Fibroblast of skin of abdomen (primary cell): ENCODE results near the gene TCAF1.
"Not testable (repeated sequence)": the region's sequence is repeated elsewhere in the genome, so short reads cannot be mapped to it uniquely, and the experiment has no call there.

Experiments
- DNase-seq: peaks from one replicate; pipeline ENCODE4 v3.0.0-alpha.2; 2013

The TCAF1 gene

DNA sequence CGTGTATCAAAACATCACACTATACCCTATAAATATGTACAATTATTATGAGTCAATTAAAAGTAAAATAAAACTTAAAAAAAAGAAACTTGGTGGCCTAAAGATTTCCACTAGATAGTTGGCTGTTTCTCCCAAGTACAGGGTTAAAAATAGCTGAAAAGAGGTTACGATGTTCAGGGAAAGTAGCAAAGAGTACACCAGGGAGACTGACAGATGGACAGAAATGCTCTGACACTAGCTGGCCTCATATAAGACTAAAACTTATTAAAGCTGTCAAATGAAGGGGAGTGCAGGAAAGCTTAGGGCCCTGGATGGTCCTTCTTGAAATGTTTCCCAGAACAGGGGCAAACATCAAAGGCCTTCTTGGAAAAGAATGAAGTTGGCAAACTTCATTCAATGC is 51.3 kb downstream of the TCAF1 start:
- no peak for DNase-seq

DNA sequence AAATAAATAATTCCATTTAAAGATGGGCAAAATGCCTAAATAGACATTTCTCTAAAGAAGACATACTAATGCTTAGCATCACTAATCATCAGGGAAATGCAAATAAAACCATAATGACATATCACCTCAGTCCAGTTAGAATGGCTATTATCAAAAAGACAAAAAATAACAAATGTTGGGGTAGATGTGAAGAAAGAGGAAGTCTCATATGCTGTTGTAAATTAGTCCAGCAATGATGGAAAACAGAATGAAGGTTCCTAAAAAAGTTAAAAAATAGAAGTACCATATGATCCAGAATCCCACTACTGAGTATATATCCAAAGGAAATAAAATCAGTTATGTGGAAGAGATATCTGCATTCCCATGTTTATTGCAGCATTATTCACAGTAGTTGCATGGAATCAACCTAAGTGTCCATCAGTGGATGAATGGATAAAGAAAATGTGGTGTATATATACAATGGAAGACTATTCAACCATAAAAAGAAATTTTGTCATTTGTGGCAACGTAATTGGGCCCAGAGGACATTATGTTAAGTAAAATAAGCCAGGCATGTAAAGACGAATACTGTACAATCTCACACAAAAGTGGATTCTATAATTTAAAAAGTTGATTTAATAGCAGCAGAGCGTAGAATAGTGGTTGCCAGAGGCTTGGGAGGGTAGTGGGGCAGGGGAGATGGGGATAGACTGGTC is 52.0 kb downstream of the TCAF1 start:
- DNase-seq, result no peak

GRCh38 chr7:143848192-143848591 is 53.8 kb downstream of the TCAF1 start:
- no peak for DNase-seq

DNA sequence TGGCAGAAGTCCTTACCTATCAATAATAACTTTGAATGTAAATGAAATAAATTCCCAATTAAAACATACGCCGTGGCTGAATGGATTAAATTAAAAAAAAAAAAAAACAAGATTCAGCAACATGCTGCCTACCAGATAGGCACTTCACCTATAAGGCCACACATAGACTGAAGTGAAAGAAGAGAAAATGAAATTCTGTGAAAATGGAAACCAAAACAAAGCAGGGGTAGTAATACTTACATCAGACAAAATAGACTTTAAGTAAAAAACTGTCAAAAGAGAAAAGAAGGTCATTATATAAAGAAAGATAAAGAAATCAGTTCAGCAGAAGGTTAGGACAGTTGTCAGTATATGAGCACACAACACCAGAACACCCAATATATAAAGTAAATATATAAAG is 55.3 kb downstream of the TCAF1 start:
- no peak for DNase-seq

DNA sequence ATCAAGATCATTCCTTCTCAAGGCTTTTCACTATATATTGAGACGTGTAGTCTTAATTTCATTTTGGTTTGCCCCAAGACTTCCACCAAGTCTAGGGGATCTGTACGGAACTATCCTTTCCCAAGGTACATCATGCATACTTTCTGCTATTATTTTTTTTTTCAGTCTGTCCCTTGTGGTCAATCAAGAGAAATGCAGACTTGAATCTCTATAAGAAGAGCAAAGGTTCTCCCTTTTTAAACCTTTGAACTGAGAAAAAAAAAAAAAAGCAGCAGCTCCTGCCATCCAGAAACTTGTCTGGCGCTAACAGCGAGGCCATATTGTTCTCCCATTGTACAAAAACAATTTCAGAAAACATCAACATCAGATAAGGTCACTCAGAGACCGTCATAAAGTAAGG is 60.3 kb downstream of the TCAF1 start:
- not testable (repeated sequence) for DNase-seq

DNA sequence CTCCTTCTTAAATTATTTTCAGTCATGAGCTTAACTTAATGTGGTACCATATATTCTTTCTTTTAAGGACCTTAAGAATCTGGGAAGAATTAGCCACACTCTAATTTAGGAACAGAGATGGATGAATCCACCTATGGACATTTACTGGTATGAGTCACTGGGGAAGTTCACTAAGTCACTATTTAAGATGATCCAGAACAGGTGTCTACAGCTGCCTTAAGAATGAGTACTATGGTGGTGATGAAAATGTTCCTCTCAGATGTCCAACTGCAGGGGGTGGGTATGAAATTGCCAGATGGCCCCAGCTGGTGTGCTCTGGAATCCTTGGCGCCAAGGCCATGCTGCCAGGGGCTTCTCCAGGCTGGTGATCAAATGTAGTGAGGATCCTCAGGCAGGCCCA is 61.9 kb downstream of the TCAF1 start:
- DNase-seq, result not testable (repeated sequence)

- DNase-seq, result not testable (repeated sequence)
Measured at GRCh38 chr7:143837223-143837622, 64.8 kb downstream of the TCAF1 start.

DNA sequence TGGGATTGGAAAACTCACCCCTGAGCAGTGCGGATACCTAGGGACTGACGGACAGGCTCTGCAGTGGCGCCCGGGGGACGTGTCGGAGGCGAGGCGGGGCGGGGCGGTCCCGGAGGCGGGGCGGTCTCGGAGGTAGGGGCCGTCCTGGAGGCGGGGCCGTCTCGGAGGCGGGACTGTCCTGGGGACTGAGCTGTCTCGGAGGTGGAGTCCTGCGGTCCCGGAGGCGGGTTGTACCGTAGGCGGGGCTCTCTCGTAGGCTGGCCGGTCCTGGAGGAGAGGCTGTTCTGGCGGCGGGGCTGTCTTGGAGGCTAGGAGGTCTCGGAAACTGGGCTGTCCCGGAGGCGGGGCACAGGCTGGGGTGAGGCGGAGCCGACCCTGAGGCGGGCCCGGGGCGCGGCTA is 65.4 kb downstream of the TCAF1 start:
- not testable (repeated sequence) for DNase-seq

DNA sequence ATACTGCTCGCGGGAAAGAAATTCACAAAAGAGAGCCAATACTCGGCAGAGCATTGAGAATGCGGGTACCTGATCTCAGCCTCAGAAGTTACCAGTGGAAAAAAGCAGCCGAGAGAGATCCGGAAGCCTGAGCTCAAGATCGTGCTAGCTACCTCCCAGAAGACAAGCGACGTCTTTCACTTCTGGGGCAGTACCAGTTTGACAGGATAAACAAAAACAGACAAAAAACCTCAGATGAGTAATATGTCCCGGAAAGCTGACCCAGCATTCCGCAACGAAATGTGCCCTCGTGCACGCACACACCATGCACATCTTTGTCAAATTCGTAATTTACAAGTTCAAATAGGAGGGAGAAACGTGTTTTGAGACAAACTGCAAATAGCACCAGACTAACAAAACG is 65.9 kb downstream of the TCAF1 start:
- not testable (repeated sequence) for DNase-seq

DNA sequence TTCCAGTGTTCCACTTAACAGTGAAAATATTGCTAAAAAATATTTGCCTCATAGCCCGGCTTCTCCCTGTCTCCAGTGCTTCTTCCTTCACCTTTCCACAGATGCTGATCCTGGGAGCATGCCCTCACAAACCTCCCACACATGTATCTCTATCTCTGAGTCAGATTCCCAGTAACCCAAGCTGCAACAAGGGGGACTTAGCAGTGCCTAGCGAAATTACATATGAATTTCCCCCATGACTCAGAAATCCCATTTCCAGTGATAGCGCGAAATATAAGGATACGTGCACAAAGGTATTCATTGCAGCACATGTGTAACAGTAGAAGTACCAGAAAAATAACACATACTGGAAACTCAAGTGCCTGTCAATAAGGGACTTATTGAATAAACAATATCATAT is 75.4 kb downstream of the TCAF1 start:
- DNase-seq, result not testable (repeated sequence)

DNA sequence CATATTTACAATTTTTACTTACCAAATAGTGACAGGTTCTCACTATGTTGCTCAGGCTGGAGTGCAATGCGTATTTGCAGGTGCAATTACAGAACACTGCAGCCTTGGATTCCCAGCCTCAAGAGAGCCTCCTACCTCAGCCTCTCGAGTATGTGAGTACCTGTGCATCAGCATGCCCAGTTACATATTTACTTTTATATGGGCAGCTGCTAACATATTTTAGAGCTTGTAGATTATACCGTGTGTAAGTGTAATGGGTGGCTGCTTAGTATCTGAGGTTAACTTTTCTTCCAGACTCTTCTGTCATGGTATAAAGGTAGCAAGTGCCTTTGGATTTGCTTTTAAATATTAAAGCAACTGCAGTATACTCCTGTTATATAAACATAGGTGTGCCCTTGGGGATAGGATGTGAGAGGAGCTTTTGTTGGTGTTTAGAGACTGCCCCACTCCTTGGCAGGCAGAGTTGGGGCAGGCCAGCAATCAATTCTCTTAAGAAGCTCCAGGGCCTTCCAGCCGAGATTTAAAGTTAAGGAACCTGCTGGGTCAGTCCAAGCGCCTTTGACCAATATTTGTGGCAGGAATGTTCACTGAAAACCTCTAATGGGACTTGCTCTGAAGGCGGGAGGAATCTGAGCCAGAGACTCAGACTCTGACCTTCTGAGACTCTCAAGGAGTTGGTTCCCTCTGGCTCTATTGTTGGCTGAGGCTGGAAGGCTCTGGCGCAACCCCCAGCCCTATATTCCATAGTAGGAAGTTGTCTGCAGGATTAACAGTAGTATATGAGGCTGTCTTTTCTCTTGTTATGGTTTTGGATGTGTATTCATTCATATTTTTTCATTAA is 77.5 kb downstream of the TCAF1 start:
- not testable (repeated sequence) for DNase-seq

GRCh38 chr7:143823634-143824294 is 78.2 kb downstream of the TCAF1 start:
- DNase-seq, result not testable (repeated sequence)

- not testable (repeated sequence) for DNase-seq
Measured at GRCh38 chr7:143821392-143822277, 80.3 kb downstream of the TCAF1 start.

- DNase-seq, result not testable (repeated sequence)
Measured at GRCh38 chr7:143817873-143818272, 84.1 kb downstream of the TCAF1 start.

DNA sequence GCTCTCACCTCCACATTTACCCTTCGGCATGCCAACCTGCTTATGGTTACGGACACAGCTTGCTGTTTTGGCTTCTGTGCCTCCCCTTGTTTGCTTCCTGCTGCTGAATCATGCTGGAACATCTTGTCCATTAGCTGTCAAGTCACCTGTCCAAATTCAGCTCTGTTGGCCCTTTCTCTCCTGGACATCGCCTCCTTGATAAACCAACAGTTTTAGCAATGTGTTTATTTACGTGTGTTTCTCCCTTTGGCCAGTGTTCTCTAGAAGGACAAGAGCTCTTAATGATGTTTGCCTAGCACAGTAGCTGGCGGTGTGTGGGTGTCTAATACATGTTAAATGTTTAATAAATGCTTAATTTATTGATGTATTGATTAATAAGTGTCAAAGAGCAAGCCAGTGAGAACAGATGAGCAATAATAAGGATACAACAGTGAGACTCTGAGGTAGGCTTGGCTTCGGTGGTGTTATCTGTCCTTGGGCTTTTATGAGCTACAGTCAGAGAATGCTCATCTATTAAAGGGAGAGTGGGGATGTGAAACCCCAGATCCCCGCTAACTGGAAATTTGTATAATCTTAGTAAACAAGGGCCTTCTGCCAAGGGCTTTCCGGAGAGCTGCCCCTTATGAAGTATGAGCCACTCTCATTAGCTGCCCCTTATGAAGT is 85.4 kb downstream of the TCAF1 start:
- not testable (repeated sequence) for DNase-seq

DNA sequence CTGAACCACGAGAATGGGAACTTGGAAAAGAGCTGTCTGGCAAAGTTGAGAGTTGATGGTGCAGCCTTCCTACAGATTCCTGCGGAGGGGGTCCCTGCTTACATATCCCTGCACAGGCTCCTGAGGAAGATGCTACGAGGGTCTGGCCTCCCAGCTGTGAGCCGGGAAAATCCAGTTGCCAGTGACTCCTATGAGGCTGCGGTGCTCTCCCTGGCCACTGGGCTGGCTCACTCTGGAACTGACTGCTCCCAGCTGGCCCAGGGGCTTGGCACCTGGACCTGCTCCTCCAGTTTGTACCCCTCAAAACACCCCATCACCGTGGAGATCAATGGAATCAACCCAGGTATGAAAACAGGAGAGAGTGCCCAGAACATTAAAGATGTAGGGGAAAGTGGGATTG is 91.3 kb downstream of the TCAF1 start:
- DNase-seq, result not testable (repeated sequence)

- not testable (repeated sequence) for DNase-seq
Measured at GRCh38 chr7:143806664-143807071, 95.3 kb downstream of the TCAF1 start.
